ENCODE results near the gene TNPO3.

DNA sequence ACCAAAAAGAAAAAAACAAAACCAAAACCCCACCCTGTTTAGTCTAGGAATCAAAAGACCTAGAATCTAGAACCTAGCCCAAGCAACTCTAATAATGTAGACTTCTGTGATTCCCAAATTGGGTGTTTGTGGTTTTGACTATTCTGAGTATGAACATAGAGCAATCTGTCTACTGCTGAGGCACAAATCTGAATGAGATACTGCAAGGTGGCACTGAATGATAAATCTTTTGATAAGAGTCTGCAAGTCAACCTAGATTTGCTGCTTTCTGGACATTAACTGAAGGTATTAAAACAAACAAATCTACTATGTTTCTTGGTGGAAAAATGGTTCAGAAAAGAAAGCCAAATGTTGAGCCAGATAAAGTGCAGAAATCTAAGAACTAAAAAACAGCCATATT is 66.5 kb downstream of the TNPO3 start:
- no peak for TF ChIP-seq POLR2A (IDR thresholded peaks at IDR 0.05)
- TF ChIP-seq, protein P1, sequence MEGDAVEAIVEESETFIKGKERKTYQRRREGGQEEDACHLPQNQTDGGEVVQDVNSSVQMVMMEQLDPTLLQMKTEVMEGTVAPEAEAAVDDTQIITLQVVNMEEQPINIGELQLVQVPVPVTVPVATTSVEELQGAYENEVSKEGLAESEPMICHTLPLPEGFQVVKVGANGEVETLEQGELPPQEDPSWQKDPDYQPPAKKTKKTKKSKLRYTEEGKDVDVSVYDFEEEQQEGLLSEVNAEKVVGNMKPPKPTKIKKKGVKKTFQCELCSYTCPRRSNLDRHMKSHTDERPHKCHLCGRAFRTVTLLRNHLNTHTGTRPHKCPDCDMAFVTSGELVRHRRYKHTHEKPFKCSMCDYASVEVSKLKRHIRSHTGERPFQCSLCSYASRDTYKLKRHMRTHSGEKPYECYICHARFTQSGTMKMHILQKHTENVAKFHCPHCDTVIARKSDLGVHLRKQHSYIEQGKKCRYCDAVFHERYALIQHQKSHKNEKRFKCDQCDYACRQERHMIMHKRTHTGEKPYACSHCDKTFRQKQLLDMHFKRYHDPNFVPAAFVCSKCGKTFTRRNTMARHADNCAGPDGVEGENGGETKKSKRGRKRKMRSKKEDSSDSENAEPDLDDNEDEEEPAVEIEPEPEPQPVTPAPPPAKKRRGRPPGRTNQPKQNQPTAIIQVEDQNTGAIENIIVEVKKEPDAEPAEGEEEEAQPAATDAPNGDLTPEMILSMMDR (IDR thresholded peaks at IDR 0.05) = no peak
